Panc1 (cell line): ENCODE results near the gene HEMK1. TPM values are rescaled to one million over a fixed set of nuclear protein-coding genes. Genes with fewer than 3 reads are reported as not detected.

Experiments used
- ATAC-seq: fragments of 200-7000 bp; cut with Tn5 transposase; 2 replicates; pipeline ENCODE4 v1.9.1; 2020; ENCODE audit warnings: mild to moderate bottlenecking, moderate library complexity
- BruUV-seq: library from RNA; stranded (reverse); fragments of 400-500 nt; replicated peaks from 2 replicates; lab custom pipeline; 2021; lab: Mats Ljungman, UMichigan
- CTCF ChIA-PET: fragments of 300-600 bp; sonication (Branson Sonifier 250); formaldehyde crosslinking; loops from one replicate; lab custom pipeline; 2022; ENCODE audit warnings: antibody characterized with exemption; lab: Charles Lee
- POLR2A ChIA-PET: fragments of 300-600 bp; sonication (Branson Sonifier 250); formaldehyde crosslinking; loops from one replicate; lab custom pipeline; 2022; ENCODE audit warnings: antibody characterized with exemption; lab: Charles Lee
- DNase-seq: peaks from one replicate; pipeline ENCODE4 v3.0.0-alpha.2; 2010; ENCODE audit warnings: low read depth, low spot score
- H3K27ac ChIP-seq: 2 replicates; pipeline ENCODE4 v1.5.1; 2011; ENCODE audit warnings: mild to moderate bottlenecking, low read length, inconsistent platforms
- H3K27me3 ChIP-seq: fragments of 200-500 bp; sonication (Bioruptor generic); 2 replicates; pipeline ENCODE4 v1.6.0; 2014; ENCODE audit warnings: low read length, inconsistent platforms; ENCODE audit not compliant: control insufficient read depth, insufficient read depth
- H3K36me3 ChIP-seq: fragments of 200-500 bp; sonication (Bioruptor generic); 2 replicates; pipeline ENCODE4 v1.5.1; 2014; ENCODE audit warnings: inconsistent platforms, mild to moderate bottlenecking, low read length, moderate library complexity; ENCODE audit not compliant: control insufficient read depth, insufficient read depth
- H3K4me1 ChIP-seq: 2 replicates; pipeline ENCODE4 v1.5.1; 2011; ENCODE audit warnings: inconsistent platforms, mild to moderate bottlenecking, low read length, moderate library complexity; ENCODE audit not compliant: control insufficient read depth, insufficient read depth
- H3K4me3 ChIP-seq, 2 experiments: 2 replicates each; pipeline ENCODE4 v1.5.1; 2011 to 2012; ENCODE audit warnings: low read depth in 2 of 2, low read length in 2 of 2, mild to moderate bottlenecking in 2 of 2, inconsistent platforms in 1 of 2, moderate library complexity in 1 of 2
- H3K9me3 ChIP-seq: fragments of 200-500 bp; sonication (Bioruptor generic); 2 replicates; pipeline ENCODE4 v1.5.1; 2014; ENCODE audit warnings: low read depth, mild to moderate bottlenecking, inconsistent platforms, low read length, moderate library complexity; ENCODE audit not compliant: control insufficient read depth, insufficient read depth
- CTCF ChIP-seq: fragments of 450-650 bp; IDR thresholded peaks from 2 replicates; pipeline ENCODE4 v1.5.1; 2017; ENCODE audit warnings: mild to moderate bottlenecking
- POLR2AphosphoS5 ChIP-seq: IDR thresholded peaks from 2 replicates; pipeline ENCODE4 v1.6.1; 2012; ENCODE audit warnings: mild to moderate bottlenecking, low read depth, low read length, moderate library complexity
- REST ChIP-seq, 2 experiments: IDR thresholded peaks; 2 replicates each; pipeline ENCODE4 v1.6.1; 2011 to 2012; ENCODE audit warnings: low read depth in 2 of 2, control low read depth in 1 of 2, low read length in 1 of 2, mild to moderate bottlenecking in 1 of 2, moderate library complexity in 1 of 2; ENCODE audit not compliant: insufficient read depth in 1 of 2
- SIN3A ChIP-seq: IDR thresholded peaks from 2 replicates; pipeline ENCODE4 v1.6.1; 2012; ENCODE audit warnings: low read depth, mild to moderate bottlenecking, low read length, moderate library complexity, borderline replicate concordance; ENCODE audit not compliant: insufficient read depth
- TCF7L2 ChIP-seq: IDR thresholded peaks from 2 replicates; pipeline ENCODE4 v1.6.1; 2011; ENCODE audit warnings: mild to moderate bottlenecking, low read depth, low read length, inconsistent platforms
- in situ Hi-C: cut with HindIII; loops from 2 replicates; pipeline ENCODE4 v1.10.0; 2016; ENCODE audit warnings: low sequenced_read_pairs, low pct_unique_long_range_greater_than_20kb
- intact Hi-C: fragments of 100-400 bp; cut with micrococcal nuclease; formaldehyde crosslinking; loops from one replicate; pipeline ENCODE4 v1.10.0; 2022; ENCODE audit not compliant: unreplicated experiment
- total RNA-seq: library from RNA; stranded (reverse); gene quantifications from one replicate; pipeline ENCODE4 v1.2.1, GENCODE V29; 2021; ENCODE audit not compliant: unreplicated experiment

The HEMK1 gene
- total RNA-seq, 1 experiment from 2014 or later: 12.1 TPM

GRCh38 chr3:50637011-50637410, 67.7 kb downstream of the HEMK1 start:
- CTCF ChIA-PET: no interaction called here
- H3K9me3 ChIP-seq: no peaks in the 10 kb centered on the region
- intact Hi-C loops: no loop called here
- TF ChIP-seq CTCF (no peak), POLR2AphosphoS5 (no peak), TCF7L2 (no peak), REST (IDR thresholded peaks at IDR 0.05; ENCODE audit: insufficient read depth in 1 of 2, low read depth in 2 of 2, low read length in 1 of 2) (no peak), SIN3A (no peak)
- no peak overlapping the region for H3K4me3 ChIP-seq
- no peaks in the 10 kb centered on the region for H3K4me1 ChIP-seq
- in situ Hi-C loops: no loop called here
- DNase-seq (no peak), ATAC-seq (no peak)
- POLR2A ChIA-PET: no interaction called here
- H3K27ac ChIP-seq: no peak overlapping the region
- H3K36me3 ChIP-seq: no peaks in the 10 kb centered on the region
- H3K27me3 ChIP-seq: no peaks in the 10 kb centered on the region
- BruUV-seq: no TSS peak

DNA sequence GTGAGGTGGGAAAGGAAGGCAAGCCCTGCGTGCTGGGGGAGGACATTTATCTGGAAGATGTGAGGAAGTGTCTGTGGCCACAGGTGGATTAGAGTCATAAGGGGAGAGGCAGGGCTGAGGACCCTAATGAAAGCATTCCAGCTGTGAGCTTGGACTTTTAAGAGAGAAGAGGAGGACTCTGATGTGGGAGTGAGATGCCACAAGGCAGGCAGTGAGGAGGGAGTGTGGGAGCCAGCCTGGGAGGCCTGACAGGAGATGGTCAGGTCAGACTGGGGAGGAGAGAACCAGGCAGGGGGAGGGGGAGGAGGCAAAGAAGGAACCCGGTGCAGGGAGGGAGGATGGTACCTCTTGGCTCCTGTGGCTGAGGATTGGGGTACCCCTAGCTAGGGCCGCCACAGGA, 68.6 kb downstream of the HEMK1 start:
- intact Hi-C loops: no loop called here
- H3K36me3 ChIP-seq: no peaks in the 10 kb centered on the region
- no peak for DNase-seq
- no peaks in the 10 kb centered on the region for H3K9me3 ChIP-seq
- no peaks in the 10 kb centered on the region for H3K4me1 ChIP-seq
- H3K4me3 ChIP-seq: no peak overlapping the region
- TF ChIP-seq CTCF (no peak), REST (IDR thresholded peaks at IDR 0.05; ENCODE audit: insufficient read depth in 1 of 2, low read depth in 2 of 2, low read length in 1 of 2) (no peak), SIN3A (no peak), TCF7L2 (no peak), POLR2AphosphoS5 (no peak)
- ATAC-seq: no peak
- H3K27me3 ChIP-seq: no peaks in the 10 kb centered on the region
- H3K27ac ChIP-seq: no peak overlapping the region
- no TSS peak for BruUV-seq
- in situ Hi-C loops: no loop called here
- POLR2A ChIA-PET: no interaction called here
- CTCF ChIA-PET: no interaction called here
